Esophagus muscularis mucosa (tissue), 4 donors: Measurements from ENCODE around the gene GPC6. TPM values are rescaled to one million over a fixed set of nuclear protein-coding genes. Genes with fewer than 3 reads are reported as not detected.

Source experiments
- DNase-seq: peaks from one replicate; pipeline ENCODE4 v3.0.0-alpha.2; 2017; ENCODE audit errors: extremely low spot score
- H3K27ac ChIP-seq, 4 donors: fragments of 200-600 bp; sonication (generic); replicated peaks in 1 of 4; 1 replicate in 3 of 4; 2 replicates in 1 of 4; pipeline ENCODE4 v1.5.1; 2016 to 2019; ENCODE audit warnings: mild to moderate bottlenecking in 1 of 4
- H3K27me3 ChIP-seq, 4 donors: fragments of 200-600 bp; sonication (generic); one replicate each; pipeline versions ENCODE4 v1.5.1 to v1.6.0; 2016 to 2019
- H3K36me3 ChIP-seq, 4 donors: fragments of 200-600 bp; sonication (generic); one replicate each; pipeline ENCODE4 v1.5.1; 2016 to 2019
- H3K4me1 ChIP-seq, 4 donors: fragments of 200-600 bp; sonication (generic); one replicate each; pipeline ENCODE4 v1.5.1; 2016 to 2019
- H3K4me3 ChIP-seq, 4 donors: fragments of 200-600 bp; sonication (generic); 1 replicate in 2 of 4; 2 replicates in 2 of 4; pipeline ENCODE4 v1.5.1; 2016 to 2019; ENCODE audit warnings: mild to moderate bottlenecking in 4 of 4, moderate library complexity in 1 of 4
- H3K9me3 ChIP-seq, 4 donors: fragments of 200-600 bp; sonication (generic); 1 replicate in 3 of 4; 2 replicates in 1 of 4; pipeline ENCODE4 v1.5.1; 2016 to 2019
- CTCF ChIP-seq, 3 experiments: fragments of 200-600 bp in 2 of 3; fragments of 450-650 bp in 1 of 3; sonication (generic) in 2 of 3; IDR thresholded peaks; one replicate each; pipeline ENCODE4 v1.5.1; 2017 to 2019; ENCODE audit warnings: antibody characterized with exemption in 3 of 3, mild to moderate bottlenecking in 2 of 3, moderate library complexity in 1 of 3
- EP300 ChIP-seq: sonication (generic); formaldehyde crosslinking; IDR thresholded peaks from one replicate; pipeline ENCODE4 v1.6.1; 2017; ENCODE audit warnings: antibody characterized with exemption
- POLR2A ChIP-seq: fragments of 450-650 bp; IDR thresholded peaks from one replicate; pipeline ENCODE4 v1.6.1; 2017; ENCODE audit warnings: antibody characterized with exemption, moderate library complexity, mild to moderate bottlenecking, low read depth
- POLR2AphosphoS5 ChIP-seq, 2 donors: sonication (generic); formaldehyde crosslinking; IDR thresholded peaks; one replicate each; pipeline ENCODE4 v1.6.1; 2017; ENCODE audit warnings: antibody characterized with exemption in 2 of 2
- WGBS: methylation state at CpG from one replicate; pipeline ENCODE4 v1.1.5; 2018; 5-methylcytosine and 5-hydroxymethylcytosine counted together
- intact Hi-C: fragments of 100-400 bp; cut with DNase I; formaldehyde crosslinking; loops from one replicate; pipeline ENCODE4 v1.15.1; 2023
- total RNA-seq, 4 donors: library from RNA; depleted of rRNA; stranded (reverse); fragments of >200 nt; gene quantifications; one replicate each; pipeline versions ENCODE4 v1.1.0 to v1.2.1, GENCODE V29; 2016

The GPC6 gene
- total RNA-seq, 4 donors from 2014 or later = 6.5 to 17.2 (median 13.5) TPM

GRCh38 chr13:93784191-93784590, 557.6 kb downstream of the GPC6 start:
- intact Hi-C loops = no loop called here
- 84% methylated on average over 1 of the region's 1 CpG for WGBS

GRCh38 chr13:93786846-93787489, 560.4 kb downstream of the GPC6 start:
- intact Hi-C loops = no loop called here
- Histone ChIP-seq H3K27ac (no peak overlapping the region), H3K27me3 (no peaks in the 10 kb centered on the region), H3K36me3 (no peaks in the 10 kb centered on the region), H3K9me3 (no peaks in the 10 kb centered on the region), H3K4me1 (no peaks in the 10 kb centered on the region), H3K4me3 (no peak overlapping the region)
- WGBS = 77% methylated on average over 4 of the region's 4 CpGs
- TF ChIP-seq POLR2AphosphoS5 (IDR thresholded peaks at IDR 0.05) (no peak), EP300 (no peak), CTCF (IDR thresholded peaks at IDR 0.05) (no peak), POLR2A (no peak)
- no peak for DNase-seq

More at GRCh38 chr13:93784191-93784590, 557.6 kb downstream of the GPC6 start:
- no peak overlapping the region for H3K4me3 ChIP-seq
- H3K27me3 ChIP-seq = no peaks in the 10 kb centered on the region
- TF ChIP-seq POLR2A (no peak), POLR2AphosphoS5 (IDR thresholded peaks at IDR 0.05) (no peak), CTCF (IDR thresholded peaks at IDR 0.05) (no peak), EP300 (no peak)
- no peak for DNase-seq
- H3K27ac ChIP-seq = no peak overlapping the region
- no peaks in the 10 kb centered on the region for H3K4me1 ChIP-seq
- no peaks in the 10 kb centered on the region for H3K9me3 ChIP-seq
- no peaks in the 10 kb centered on the region for H3K36me3 ChIP-seq

- whole genome bisulfite sequencing = 93% methylated on average over 2 of the region's 2 CpGs
Measured at GRCh38 chr13:93788456-93788855, 561.8 kb downstream of the GPC6 start.

GRCh38 chr13:93789058-93789457, 562.5 kb downstream of the GPC6 start:
- no peak for DNase-seq
- Histone ChIP-seq H3K36me3 (no peaks in the 10 kb centered on the region), H3K4me1 (no peaks in the 10 kb centered on the region), H3K9me3 (no peaks in the 10 kb centered on the region), H3K27ac (no peak overlapping the region), H3K4me3 (no peak overlapping the region), H3K27me3 (no peaks in the 10 kb centered on the region)
- intact Hi-C loops = no loop called here
- TF ChIP-seq CTCF (IDR thresholded peaks at IDR 0.05) = no peak
- TF ChIP-seq POLR2AphosphoS5 (IDR thresholded peaks at IDR 0.05) = no peak
- TF ChIP-seq EP300 = no peak
- no peak for TF ChIP-seq POLR2A
- WGBS = 81% methylated on average over 2 of the region's 2 CpGs

More at GRCh38 chr13:93788456-93788855, 561.8 kb downstream of the GPC6 start:
- intact Hi-C loops = no loop called here
- H3K27me3 ChIP-seq = no peaks in the 10 kb centered on the region
- TF ChIP-seq POLR2A (no peak), POLR2AphosphoS5 (IDR thresholded peaks at IDR 0.05) (no peak)
- H3K4me3 ChIP-seq = no peak overlapping the region
- H3K9me3 ChIP-seq = no peaks in the 10 kb centered on the region
- H3K36me3 ChIP-seq = no peaks in the 10 kb centered on the region
- no peak overlapping the region for H3K27ac ChIP-seq
- DNase-seq = no peak
- H3K4me1 ChIP-seq = no peaks in the 10 kb centered on the region

GRCh38 chr13:93794197-93794885, 567.7 kb downstream of the GPC6 start:
- no peaks in the 10 kb centered on the region for H3K27me3 ChIP-seq
- no peak for DNase-seq
- H3K27ac ChIP-seq = no peak overlapping the region
- 83% methylated on average over 3 of the region's 3 CpGs for WGBS
- no peaks in the 10 kb centered on the region for H3K9me3 ChIP-seq
- H3K4me3 ChIP-seq = no peak overlapping the region
- intact Hi-C loops = no loop called here
- no peaks in the 10 kb centered on the region for H3K36me3 ChIP-seq
- no peaks in the 10 kb centered on the region for H3K4me1 ChIP-seq
- no peak for TF ChIP-seq POLR2A
- TF ChIP-seq CTCF (IDR thresholded peaks at IDR 0.05) = no peak
- TF ChIP-seq EP300 = no peak
- no peak for TF ChIP-seq POLR2AphosphoS5 (IDR thresholded peaks at IDR 0.05)
